H1 (cell line): ENCODE data around the gene NEDD8. TPM values are rescaled to one million over a fixed set of nuclear protein-coding genes. Genes with fewer than 3 reads are reported as not detected.

Experiments used
- ASH2L ChIP-seq: fragments of 200-600, 300-600 bp; sonication (generic); IDR thresholded peaks from one replicate; pipeline ENCODE4 v1.7.1; 2017; ENCODE audit warnings: low read length
- BACH1 ChIP-seq: IDR thresholded peaks from 2 replicates; pipeline ENCODE4 v1.6.1; 2012; ENCODE audit warnings: low read length, improper control_type of control experiment
- BCL11A ChIP-seq, 2 experiments: IDR thresholded peaks; one replicate each; pipeline ENCODE4 v1.6.1; 2011; ENCODE audit warnings: low read depth in 2 of 2, low read length in 2 of 2, mild to moderate bottlenecking in 2 of 2
- CBX5 ChIP-seq: fragments of 300-800, 300-1000 bp; sonication (generic); IDR thresholded peaks from 2 replicates; pipeline ENCODE4 v1.7.1; 2016; ENCODE audit warnings: antibody characterized with exemption, low read length, low read depth
- CEBPB ChIP-seq: IDR thresholded peaks from 2 replicates; pipeline ENCODE4 v1.6.1; 2012; ENCODE audit warnings: low read depth, low read length
- CHD2 ChIP-seq: IDR thresholded peaks from 2 replicates; pipeline ENCODE4 v1.6.1; 2012; ENCODE audit warnings: low read length, improper control_type of control experiment
- CTBP2 ChIP-seq: IDR thresholded peaks from 2 replicates; pipeline ENCODE4 v1.7.0; 2011; ENCODE audit warnings: borderline replicate concordance, mild to moderate bottlenecking, moderate library complexity, mixed read lengths, low read length; ENCODE audit not compliant: insufficient read depth, insufficient read length
- GTF2F1 ChIP-seq: IDR thresholded peaks from 2 replicates; pipeline ENCODE4 v1.6.1; 2012; ENCODE audit warnings: low read depth, low read length, improper control_type of control experiment, borderline replicate concordance
- HDAC2 ChIP-seq, 2 experiments: fragments of 300-600 bp in 1 of 2; sonication (generic) in 1 of 2; IDR thresholded peaks; 2 replicates each; pipeline ENCODE4 v1.6.1; 2011 to 2012; ENCODE audit warnings: low read depth in 2 of 2, low read length in 2 of 2, mild to moderate bottlenecking in 2 of 2, moderate library complexity in 2 of 2, borderline replicate concordance in 1 of 2, inconsistent platforms in 1 of 2
- HDAC6 ChIP-seq: IDR thresholded peaks from one replicate; pipeline ENCODE4 v1.7.1; 2012; ENCODE audit warnings: low read depth, mild to moderate bottlenecking, inconsistent platforms, low read length, moderate library complexity
- JUN ChIP-seq: IDR thresholded peaks from 2 replicates; pipeline ENCODE4 v1.6.1; 2011; ENCODE audit warnings: low read depth, mild to moderate bottlenecking, improper control_type of control experiment, low read length
- KDM1A ChIP-seq: fragments of 200-600, 300-600 bp; sonication (generic); IDR thresholded peaks from 2 replicates; pipeline ENCODE4 v1.7.1; 2016; ENCODE audit warnings: mild to moderate bottlenecking, low read length, borderline replicate concordance
- KDM4A ChIP-seq: IDR thresholded peaks from one replicate; pipeline ENCODE4 v1.7.1; 2012; ENCODE audit warnings: low read depth, mild to moderate bottlenecking, moderate library complexity, low read length, inconsistent platforms; ENCODE audit not compliant: severe bottlenecking
- MAFK ChIP-seq: IDR thresholded peaks from 2 replicates; pipeline ENCODE4 v1.6.1; 2012; ENCODE audit warnings: low read depth, mild to moderate bottlenecking, improper control_type of control experiment, low read length
- NANOG ChIP-seq: IDR thresholded peaks from 2 replicates; pipeline ENCODE4 v1.6.1; 2011; ENCODE audit warnings: low read length, low read depth, mild to moderate bottlenecking, inconsistent platforms; ENCODE audit not compliant: insufficient read depth, poor library complexity, severe bottlenecking
- NRF1 ChIP-seq: IDR thresholded peaks from 2 replicates; pipeline ENCODE4 v1.6.1; 2011; ENCODE audit warnings: mild to moderate bottlenecking, low read depth, low read length, improper control_type of control experiment
- POU5F1 ChIP-seq: IDR thresholded peaks from 2 replicates; pipeline ENCODE4 v1.6.1; 2011; ENCODE audit warnings: low read depth, mild to moderate bottlenecking, low read length, moderate library complexity
- RFX5 ChIP-seq: IDR thresholded peaks from 2 replicates; pipeline ENCODE4 v1.6.1; 2011; ENCODE audit warnings: low read depth, low read length, improper control_type of control experiment, borderline replicate concordance
- RNF2 ChIP-seq: fragments of 200-900, 300-1000 bp; sonication (generic); IDR thresholded peaks from 2 replicates; pipeline ENCODE4 v1.7.1; 2016; ENCODE audit warnings: borderline replicate concordance, low read depth, mild to moderate bottlenecking, antibody characterized with exemption, low read length; ENCODE audit not compliant: poor library complexity, severe bottlenecking; ENCODE audit errors: missing control alignments
- SAP30 ChIP-seq: fragments of 300-600 bp; sonication (generic); IDR thresholded peaks from 2 replicates; pipeline ENCODE4 v1.7.1; 2012; ENCODE audit warnings: low read length, moderate library complexity, mild to moderate bottlenecking, inconsistent platforms; ENCODE audit not compliant: insufficient read depth, insufficient replicate concordance
- SP1 ChIP-seq: IDR thresholded peaks from 2 replicates; pipeline ENCODE4 v1.6.1; 2011; ENCODE audit warnings: low read depth, low read length
- SP2 ChIP-seq: IDR thresholded peaks from 2 replicates; pipeline ENCODE4 v1.6.1; 2012; ENCODE audit warnings: mild to moderate bottlenecking, low read length, inconsistent platforms
- USF2 ChIP-seq: IDR thresholded peaks from 2 replicates; pipeline ENCODE4 v1.6.1; 2011; ENCODE audit warnings: low read length, improper control_type of control experiment
- polyA plus RNA-seq, 7 experiments: library from polyadenylated mRNA; depleted of rRNA in 3 of 7; stranded (reverse) in 5 of 7; unstranded in 2 of 7; fragments of >200 nt in 5 of 7; fragments of 200-250 nt in 2 of 7; gene quantifications; 1 replicate in 5 of 7; 2 replicates in 1 of 7; 4 replicates in 1 of 7; pipeline versions ENCODE4 v1.2.1 to v1.2.3, GENCODE V29; 2011 to 2013; ENCODE audit warnings: missing spikeins in 2 of 7, mixed read lengths in 2 of 7
- total RNA-seq: library from RNA; stranded (reverse); fragmentation: NEBNext Ultra II Directional; extraction: Animal tissue kit (Norgen Biotek cat#: 25700); gene quantifications from 2 replicates; pipeline ENCODE4 v1.2.1, GENCODE V29; 2021

The NEDD8 gene
- total and polyA plus RNA-seq, 2 of the 8 experiments (the other 6 are each of a cell fraction or from before 2014, with no cell fraction given) = 253 to 317 TPM

GRCh38 chr14:24171422-24172260, 60.5 kb downstream of the NEDD8 start, which contains the start of gene REC8 (continued):
- no peak for TF ChIP-seq CBX5
- TF ChIP-seq CHD2 = peak; percentile 34; the same call in 1 of the 2 replicates
- peak; percentile 35 for TF ChIP-seq ASH2L
- peak; percentile 79 for TF ChIP-seq SP1
- TF ChIP-seq KDM1A = peak; percentile 84; the same call in 1 of the 2 replicates
- no peak for TF ChIP-seq NANOG
- TF ChIP-seq NRF1 = no peak
- TF ChIP-seq MAFK = no peak
- no peak for TF ChIP-seq JUN
- TF ChIP-seq POU5F1 = no peak
- TF ChIP-seq SAP30 = no peak
- TF ChIP-seq RNF2 = no peak
- TF ChIP-seq RFX5 = peak; percentile 75
- TF ChIP-seq KDM4A = peak; percentile 94
- no peak for TF ChIP-seq CTBP2
- no peak for TF ChIP-seq GTF2F1
- TF ChIP-seq USF2 = no peak
- no peak for TF ChIP-seq BACH1
- TF ChIP-seq HDAC2 (IDR thresholded peaks at IDR 0.05; ENCODE audit: borderline replicate concordance in 1 of 2, low read depth in 2 of 2, low read length in 2 of 2) = peak; percentile 13 to 46; a peak in 1 of 4 replicates
- TF ChIP-seq BCL11A (IDR thresholded peaks at IDR 0.05; ENCODE audit: low read depth in 2 of 2, low read length in 2 of 2) = no peak
- TF ChIP-seq CEBPB = no peak
- no peak for TF ChIP-seq HDAC6
- no peak for TF ChIP-seq SP2
